Fibroblast of the conjunctiva (primary cell): ENCODE measurements around the gene PHLDB1.
"Not testable (repeated sequence)": the region's sequence is repeated elsewhere in the genome, so short reads cannot be mapped to it uniquely, and the experiment has no call there.

Experiments
- DNase-seq: peaks from one replicate; pipeline ENCODE4 v3.0.0-alpha.2; 2010; ENCODE audit warnings: low read depth

The PHLDB1 gene

DNA sequence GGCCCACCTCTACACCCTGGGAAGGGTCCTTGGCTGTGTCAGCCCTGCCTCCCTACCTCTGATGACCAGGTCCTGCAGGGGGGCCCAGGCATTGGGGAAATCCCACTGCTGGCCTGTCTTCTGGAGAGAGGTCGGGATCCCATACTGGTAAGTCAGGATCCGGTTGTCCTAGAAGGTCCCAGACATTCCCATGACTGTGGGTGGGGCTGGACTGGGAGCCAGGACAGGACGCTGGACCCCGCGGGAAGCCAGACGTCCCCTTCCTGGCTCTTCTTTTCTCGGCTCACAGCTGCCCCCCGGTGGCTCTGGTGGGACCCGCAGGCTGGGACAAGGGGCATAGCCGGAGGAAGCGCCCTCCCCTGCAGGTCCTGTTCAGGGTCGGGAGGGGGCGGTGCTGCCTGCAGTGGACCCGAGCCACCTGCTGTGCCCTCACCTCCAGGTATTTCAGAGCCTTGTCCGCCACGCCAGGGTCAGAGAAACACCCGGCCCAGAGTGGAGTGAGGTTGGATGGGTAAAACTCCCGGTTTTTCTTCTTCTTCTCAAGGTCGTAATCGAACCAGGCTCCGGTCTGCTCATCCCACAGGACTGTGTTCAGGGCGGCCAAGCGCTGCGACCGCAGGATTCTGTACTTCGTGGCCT is 52.0 kb downstream of the PHLDB1 start:
- DNase-seq: peak; percentile 64

DNA sequence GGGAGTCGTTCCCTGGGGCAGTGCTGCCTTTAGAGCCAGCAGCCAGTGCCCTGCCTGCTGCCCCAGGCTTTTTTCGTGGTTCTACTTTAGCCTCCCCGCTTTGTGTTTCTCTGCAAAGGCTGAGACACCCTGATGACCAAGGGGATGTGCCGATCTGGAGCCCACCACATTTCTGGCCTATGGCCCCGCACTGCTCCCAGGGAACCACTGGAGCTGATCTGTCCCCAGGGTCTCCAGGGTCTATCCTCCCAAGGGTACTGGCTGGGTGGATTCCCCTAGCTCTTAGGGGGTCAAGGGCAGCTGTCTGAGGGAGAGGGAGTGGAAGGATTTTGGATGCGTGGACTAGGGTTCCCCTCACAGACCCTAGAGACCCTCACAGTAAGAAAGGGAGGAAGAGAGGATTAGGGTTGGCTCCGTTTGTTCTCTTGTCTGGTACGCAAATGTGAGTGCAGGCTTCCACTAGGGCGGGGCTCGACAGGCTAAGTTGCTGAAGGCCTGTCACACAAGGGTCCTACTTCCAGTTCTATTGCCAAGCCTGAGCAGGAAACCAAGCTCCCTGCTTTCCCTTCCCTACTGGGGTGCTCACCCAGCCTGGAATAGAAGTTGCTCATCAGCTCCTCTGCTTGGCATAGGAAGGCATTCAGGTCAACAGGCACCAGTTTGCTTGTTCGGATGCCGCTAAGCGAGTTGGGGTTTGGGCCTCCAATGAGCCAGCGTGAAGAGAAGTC is 52.7 kb downstream of the PHLDB1 start:
- no peak for DNase-seq

DNA sequence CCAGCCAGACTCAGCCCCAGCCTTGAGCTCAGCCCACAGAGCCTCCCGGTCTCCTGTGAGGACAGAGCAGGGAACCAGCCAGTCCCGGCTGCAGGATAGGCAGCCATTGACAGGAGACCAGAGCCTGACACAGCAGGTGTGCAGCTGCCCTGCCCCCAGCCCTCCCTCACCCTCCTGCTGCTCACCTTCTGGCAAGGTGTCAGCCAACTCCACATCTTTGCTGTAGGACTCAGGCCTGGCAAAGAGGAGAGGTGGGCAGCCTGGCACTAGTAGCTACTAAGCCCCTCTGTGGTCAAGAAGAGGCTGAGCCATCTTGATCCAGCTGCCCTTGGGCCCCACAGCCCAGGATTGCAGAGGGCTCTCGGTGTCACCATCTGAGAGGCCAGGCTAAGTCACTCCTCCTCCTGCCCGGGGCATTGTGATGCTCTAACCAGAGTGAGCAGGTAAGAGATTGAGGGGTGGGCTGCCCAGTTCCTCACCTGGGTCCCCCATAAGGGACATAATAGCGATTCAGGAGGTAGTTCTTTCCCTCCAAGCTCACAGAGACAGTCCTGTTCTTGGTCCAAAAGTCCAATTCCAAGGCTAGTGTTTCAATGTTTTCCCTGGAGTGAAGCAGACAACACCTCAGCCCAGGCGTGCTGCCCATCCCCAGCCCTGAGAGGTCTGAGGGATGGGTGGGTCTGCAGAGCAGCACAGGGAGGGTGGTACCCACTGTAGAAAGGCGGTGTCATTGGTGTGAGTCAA is 53.4 kb downstream of the PHLDB1 start:
- DNase-seq: no peak

DNA sequence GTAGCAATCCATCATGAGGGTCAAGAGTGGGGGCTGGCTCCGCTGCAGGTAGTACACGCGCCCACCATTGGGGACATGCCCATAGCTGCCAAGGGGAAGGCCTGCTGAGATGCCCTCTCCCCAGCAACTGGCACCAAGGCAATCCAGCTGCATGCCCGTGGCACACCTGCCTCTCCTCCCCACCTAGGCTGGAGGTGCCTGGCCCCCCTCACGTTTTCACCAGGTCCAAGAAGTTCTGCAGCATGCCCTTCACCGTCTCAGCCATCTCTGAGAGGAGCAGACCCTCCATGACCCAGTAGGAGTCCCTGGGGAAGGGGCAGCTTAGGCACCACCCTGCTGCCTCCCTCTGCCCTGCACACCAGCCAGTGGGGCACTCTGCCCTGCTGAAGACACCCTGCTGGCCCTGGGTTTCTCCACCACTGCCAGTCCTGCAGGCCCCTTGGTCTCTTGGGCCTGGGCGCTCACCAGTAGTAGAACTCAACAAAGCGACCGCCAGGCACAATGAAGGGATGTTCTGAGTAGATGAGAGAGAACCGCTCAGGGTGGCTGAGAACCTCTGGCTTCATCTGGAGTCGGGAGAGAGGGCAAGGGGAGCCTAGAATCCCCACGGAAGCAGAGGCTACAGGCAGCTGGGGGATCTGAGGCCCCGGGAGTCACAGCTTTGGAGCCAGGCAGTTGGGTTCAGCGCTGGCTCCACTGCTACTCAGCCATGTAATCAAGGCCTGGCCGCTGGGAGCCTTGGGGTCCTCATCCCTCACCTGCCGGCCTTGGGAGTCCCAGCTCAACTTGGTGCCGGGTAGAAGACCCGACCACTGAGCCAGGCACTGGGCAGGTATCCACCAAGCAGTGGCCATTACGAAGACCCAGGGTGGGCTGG is 54.2 kb downstream of the PHLDB1 start:
- DNase-seq: no peak

DNA sequence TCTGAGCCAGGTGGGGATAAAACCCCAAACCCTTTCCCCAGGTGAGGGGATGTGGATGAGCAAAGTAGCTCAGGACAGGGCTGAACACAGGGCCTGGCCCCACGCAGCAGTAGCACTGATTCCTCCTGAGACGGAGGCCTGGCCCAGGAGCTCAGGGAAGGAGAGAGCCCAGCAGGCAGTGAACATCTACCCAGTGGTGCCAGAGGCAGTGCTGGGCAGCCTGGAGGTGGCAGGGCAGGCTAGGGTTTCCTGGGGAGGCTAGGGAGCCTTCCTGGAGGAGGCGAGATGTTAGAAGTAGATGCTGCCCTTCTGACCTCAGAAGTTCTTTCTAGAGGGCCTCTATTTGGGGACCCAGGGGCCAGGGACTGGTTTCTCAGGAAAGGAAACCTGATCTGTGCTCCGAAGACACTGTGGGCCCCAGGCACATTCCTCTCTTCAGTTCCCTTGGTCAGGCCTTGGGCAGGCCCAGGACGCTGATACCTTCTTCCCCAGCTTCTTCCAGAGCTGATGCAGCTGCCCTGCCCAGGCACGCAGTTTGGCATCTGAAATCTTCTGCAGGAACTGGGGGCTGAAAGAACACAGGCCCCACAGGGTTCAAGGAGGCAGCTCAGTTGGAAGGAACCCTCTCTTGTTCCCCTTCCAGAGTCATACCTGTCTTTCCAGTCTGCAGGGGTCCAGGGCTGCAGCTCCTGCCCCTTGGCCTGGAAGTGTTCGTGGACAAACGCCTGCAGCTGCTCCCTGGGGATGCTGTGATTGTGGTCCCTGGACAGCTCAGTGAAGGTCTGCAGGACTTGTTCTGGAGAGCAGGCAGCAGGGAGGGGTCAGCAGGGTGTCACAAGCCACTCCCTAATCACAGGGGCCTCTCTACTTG is 55.2 kb downstream of the PHLDB1 start:
- no peak for DNase-seq

DNA sequence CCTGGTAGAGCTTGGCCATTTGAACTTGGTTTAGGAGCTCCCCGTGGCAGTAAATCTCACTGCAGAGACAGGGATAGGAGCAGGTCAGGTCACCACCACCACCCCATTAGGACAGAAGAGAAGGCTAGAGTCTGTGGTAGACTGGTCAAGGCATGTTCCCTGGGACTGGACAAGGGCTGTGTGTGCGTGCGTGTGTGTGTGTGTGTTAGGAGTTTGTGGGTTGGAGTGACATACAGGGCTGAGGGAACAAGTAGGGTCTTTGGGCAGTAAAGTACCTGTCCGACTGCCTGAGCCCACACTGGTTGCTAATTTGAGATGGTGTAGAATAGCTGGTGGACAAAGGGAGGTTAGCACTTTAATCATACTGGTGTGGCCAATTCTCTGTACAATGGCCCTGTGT is 56.0 kb downstream of the PHLDB1 start:
- no peak for DNase-seq

DNA sequence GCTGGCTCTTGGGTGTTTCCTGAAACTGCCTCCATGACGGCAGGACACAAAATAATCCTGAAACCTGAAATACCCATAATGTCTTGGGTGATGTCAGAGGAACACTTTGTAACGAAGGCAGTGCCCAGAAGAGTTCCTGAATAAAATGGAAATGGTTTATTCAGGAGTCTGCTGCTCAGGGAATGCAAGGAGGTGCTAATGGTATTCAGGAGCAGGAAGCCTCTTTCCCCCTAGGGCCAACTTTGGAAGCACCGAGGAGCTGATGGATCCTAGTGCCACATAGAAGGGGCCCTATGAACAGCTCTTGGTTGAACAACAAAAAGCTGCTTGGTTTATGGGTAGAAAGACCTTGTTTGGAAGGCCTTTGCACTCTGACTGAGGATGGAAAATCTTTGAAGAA is 56.5 kb downstream of the PHLDB1 start:
- DNase-seq: no peak

DNA sequence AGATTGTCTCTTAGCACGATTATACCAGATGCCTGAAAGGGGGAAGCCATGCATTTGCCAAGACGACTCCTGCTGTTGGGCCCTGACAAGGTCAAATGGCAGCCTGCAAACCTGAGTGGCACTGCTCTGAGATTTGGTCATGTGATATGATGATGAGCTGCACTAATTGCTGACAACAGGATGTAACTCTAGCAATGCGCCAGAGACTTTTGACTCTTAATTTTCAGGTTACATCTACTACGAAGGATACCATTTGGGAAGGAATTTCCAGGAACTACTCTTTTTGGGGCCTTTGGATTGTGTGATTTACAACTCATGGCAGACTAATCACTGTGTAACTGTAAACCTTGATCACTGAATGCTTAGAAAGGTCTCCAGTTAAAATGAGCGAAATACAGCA is 59.0 kb downstream of the PHLDB1 start:
- no peak for DNase-seq

DNA sequence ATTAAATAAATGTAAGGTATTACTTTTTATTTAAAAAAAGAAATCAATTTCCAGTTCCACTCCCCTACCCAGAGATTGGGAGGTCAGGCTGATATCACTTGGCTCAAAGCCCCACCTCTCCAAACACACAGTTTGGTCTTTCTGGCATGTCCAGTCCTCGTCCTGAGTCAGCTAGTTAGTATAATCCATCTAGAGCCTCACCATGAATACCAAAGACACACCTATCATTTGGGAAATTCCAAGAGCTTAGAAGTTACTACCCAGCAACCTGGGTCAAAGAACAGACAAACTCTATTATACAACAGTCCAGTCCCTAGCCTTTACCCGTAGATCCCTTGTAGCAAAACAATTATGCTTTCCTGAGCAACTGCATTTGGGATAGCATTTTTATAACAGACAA is 62.6 kb downstream of the PHLDB1 start:
- DNase-seq: no peak

DNA sequence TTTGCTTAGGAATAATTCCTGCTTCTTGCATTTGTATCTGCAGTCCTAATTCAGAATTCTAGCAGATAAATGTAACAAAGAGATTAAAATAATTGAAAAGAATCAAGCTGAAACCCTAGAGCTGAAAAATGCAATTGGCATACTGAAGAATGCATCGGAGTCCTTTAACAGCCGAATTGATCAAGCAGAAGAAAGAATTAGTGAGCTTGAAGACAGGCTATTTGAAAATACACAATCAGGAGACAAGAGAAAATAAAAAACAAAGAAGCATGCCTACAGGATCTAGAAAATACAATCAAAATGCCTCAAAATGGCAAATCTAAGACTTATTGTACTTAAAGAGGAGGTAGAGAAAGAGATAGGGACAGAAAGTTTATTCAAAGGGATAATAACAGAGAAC is 63.8 kb downstream of the PHLDB1 start:
- DNase-seq: no peak

DNA sequence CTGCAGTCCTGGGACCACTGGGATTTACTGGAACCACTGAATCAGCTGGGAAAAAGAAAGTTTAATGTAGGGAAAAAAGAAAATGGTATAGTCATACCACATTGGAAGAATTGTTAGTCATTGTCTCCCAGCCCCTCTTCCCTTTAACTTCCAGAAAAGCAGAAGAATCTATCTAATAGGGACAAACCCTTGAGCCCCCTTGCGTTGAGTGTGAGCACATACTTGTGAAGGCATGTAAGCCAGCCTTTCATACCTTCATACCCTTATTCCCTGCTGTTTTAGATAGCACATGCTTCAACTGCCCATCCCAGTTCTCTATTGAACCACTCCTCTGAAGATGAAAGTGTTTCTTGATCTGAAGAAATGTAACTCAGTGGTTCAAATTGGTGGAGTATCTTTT is 65.4 kb downstream of the PHLDB1 start:
- no peak for DNase-seq

DNA sequence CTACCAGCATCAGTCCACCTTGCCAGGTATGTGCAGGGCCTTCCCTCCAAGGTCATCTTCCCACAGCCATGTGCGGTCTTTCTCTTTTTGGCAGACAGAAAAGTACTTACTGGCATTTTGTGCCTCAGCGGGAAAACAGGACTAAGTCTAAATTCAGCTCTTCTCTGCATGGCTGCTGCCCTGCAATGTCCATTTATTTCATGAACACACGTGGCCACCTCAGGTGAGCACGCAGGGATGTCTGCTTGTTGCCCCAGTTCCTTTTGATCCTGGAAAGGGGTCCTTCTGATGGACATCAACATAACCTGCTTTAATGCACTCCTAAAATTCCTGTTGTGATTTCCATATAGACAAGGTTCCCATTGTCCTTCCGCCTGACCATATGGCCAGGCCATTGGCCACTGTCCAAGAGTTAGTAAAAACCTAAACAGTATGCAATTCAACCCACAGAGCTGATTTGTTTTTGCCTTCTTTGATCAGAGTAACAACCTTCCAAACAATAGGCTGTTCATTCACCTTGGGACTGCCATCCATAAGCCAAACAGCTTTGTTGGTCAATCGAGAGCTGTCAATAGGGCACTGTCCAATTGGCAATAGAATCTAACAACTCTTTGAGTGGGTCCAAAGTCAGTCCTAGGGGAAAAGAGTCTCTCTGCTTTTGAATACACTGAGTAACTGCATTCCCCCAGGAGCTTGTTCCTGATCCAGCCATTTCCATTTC is 66.1 kb downstream of the PHLDB1 start:
- DNase-seq: no peak

DNA sequence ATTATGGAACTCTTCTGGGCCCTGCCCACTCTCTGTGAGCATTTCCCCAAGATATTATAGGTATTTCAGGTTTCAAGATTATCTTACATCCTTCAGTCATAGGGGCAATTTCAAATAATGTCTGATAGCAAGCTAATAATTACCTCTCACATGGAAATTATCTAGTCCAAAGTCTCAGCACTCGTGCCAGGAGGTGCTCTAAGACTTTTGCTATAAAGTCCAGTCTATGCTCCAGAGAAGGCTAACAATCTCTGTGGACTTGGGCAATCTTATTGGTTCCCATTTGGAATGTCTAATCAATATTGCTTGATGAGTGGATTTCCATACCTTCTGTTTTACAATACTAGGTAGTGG is 66.6 kb downstream of the PHLDB1 start:
- no peak for DNase-seq

DNA sequence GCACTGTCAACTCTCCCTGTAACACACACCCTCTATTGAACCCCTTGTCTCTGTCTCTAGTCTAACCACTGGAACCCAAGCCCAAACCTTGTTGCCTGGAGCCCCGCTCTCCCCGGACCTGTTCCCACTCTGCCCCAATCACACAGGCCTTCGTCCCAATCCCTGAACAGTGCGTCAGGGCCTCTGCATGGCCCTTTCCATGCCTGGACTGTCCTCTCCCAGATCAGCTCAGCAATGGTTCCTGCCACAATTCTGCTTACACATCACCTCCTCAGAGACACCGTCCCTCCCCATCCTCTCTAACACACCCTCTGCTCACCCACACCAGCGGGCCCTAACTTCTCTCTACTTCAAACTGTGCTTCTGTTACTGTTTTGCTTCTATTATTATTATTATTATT is 70.6 kb downstream of the PHLDB1 start:
- no peak for DNase-seq

DNA sequence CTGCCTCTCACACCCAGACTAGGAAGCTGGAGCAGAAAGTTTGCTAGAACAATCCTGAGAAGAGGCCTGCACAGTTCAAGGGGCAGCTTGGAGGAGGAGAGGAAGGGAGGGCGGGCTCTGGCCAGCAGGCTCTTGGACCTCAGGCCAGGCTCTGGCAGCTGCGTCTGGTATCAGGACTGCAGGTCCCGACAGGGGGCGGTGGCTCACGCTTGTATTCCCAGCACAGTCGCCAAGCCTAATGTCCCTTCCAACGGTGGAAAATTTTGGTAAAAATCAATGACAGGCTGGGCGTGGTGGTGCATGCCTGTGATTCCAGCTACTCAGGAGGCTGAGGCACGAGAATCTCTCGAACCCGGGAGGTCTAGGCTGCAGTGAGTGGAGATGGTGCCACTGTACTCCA is 71.5 kb downstream of the PHLDB1 start:
- DNase-seq: not testable (repeated sequence)

DNA sequence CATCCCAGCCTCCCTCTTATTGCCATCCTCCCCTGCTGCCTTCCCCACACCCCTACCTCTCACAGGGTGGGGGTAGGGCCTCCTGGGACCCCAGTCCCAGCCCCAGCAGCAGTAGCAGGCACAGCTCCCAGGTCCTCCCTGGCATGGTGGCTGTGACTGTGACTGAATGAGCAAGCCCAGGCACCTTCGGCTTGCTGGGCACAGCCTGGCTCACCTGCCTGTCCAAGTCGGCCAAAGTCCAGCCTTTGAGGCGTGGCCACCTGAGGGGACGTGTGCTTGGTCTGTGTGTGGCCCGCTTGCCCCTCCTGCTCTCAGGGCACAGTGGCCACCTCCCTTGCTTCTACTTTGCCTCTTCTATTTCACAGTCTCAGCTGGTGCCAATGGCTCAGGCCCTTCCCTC is 72.1 kb downstream of the PHLDB1 start, which contains the start of gene TREH:
TSS of gene TREH (minus strand) at position 168 of the 400 bp plus-strand sequence. CDS start at position 145, 23 bp downstream.
- DNase-seq: no peak

DNA sequence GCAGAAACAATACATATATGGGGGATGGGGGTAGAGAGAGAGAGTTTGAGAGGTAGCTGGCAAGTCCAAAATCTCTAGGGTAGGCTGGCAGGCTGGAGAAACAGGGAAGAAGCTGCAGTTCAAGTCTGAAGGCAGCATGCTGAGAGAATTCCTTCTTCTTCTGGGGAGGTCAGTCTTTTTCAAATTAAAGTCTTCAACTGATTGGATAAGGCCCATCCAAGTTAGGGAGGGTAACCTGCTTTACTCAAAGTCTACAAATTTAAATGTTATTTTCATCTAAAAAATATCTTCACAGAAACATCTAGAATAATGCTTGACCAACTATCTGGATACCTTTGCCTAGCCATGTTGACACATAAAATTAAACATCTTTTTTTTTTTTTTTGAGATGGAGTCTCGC is 75.0 kb downstream of the PHLDB1 start:
- DNase-seq: no peak

DNA sequence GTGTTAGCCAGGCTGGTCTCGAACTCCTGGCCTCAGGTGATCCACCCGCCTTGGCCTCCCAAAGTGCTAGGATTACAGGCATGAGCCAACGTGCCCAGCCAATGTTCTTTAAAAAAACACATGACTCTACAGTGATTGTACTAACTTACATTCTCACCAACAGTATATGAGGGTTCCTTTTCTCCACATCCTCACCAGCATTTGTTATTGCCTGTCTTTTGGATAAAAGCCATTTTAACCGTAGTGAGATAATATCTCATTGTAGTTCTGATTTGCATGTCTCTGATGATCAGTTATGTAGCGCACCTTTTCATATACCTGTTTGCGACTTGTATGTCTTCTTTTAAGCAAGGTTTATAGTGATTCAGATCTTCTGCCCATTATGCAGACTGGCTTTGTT is 75.5 kb downstream of the PHLDB1 start:
- DNase-seq: not testable (repeated sequence)

DNA sequence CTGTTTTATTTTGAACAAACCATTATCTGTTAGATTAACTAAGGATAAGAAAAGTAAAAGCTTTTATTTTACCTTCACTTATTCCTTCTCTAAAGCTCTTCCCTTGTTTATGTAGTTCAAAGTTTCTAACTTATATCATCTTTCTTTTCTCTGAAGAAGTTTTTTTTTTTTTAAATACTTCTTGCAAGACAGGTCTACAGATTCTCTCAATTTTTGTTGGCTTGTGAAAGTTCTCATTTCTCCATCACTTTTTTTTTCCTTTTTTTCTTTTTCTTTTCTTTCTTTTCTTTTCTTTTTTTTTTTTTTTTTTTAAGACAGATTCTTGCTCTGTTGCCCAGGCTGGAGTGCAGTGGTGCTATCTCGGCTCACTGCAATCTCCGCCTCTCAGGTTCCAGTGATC is 76.8 kb downstream of the PHLDB1 start:
- DNase-seq: no peak

DNA sequence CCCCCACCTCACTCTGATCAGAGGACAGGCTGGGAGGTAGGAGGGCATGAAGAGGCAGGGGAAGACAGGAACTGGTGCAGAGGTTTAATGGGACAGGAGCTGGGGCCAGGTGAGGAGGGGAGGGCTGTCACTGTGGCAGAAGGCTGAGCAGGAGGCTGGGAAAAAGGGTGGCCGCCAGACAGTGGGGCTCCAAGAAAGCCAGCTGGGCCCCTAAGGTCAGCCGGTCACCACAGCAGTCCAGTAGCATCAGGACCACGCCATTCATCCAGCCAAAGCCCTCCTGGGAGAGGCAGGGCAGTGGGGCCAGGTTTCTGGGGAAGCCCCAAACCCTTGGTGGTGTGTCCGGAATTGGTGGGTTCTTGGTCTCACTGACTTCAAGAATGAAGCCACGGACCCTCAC is 80.5 kb downstream of the PHLDB1 start:
- no peak for DNase-seq

DNA sequence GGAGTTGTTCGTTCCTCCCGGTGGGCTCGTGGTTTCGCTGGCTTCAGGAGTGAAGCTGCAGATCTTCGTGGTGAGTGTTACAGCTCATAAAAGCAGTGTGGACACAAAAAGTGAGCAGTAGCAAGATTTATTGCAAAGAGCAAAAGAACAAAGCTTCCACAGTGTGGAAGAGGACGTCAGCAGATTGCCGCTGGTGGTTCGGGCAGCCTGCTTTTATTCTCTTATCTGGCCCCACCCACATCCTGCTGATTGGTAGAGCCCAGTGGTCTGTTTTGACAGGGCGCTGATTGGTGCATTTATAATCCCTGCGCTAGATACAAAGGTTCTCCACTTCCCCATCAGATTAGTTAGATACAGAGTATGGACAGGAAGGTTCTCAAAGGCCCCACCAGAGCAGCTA is 80.9 kb downstream of the PHLDB1 start:
- not testable (repeated sequence) for DNase-seq
